GM23338 (cell line): ENCODE results near the gene NARS2. TPM values are rescaled to one million over a fixed set of nuclear protein-coding genes. Genes with fewer than 3 reads are reported as not detected.
"Not testable (repeated sequence)": the region's sequence is repeated elsewhere in the genome, so short reads cannot be mapped to it uniquely, and the experiment has no call there.

Experiments
- ATAC-seq: fragments of 200-7000 bp; cut with Tn5 transposase; 3 replicates; pipeline ENCODE4 v1.9.1; 2020
- DNase-seq: peaks from one replicate; pipeline ENCODE4 v3.0.0-alpha.2; 2015; ENCODE audit warnings: low spot score
- H2AFZ ChIP-seq: fragments of 200-600 bp; sonication (generic); 2 replicates; pipeline ENCODE4 v1.8.0; 2016; ENCODE audit warnings: antibody characterized with exemption, mild to moderate bottlenecking, moderate library complexity
- H3F3A ChIP-seq: fragments of 200-600 bp; sonication (generic); replicated peaks from 2 replicates; pipeline ENCODE4 v1.8.0; 2017; ENCODE audit warnings: antibody characterized with exemption, mixed run types, low read depth
- H3K27ac ChIP-seq: fragments of 200-600 bp; sonication (generic); 2 replicates; pipeline ENCODE4 v1.6.1; 2016; ENCODE audit warnings: low read depth
- H3K27me3 ChIP-seq: fragments of 200-600 bp; sonication (generic); 2 replicates; pipeline ENCODE4 v1.8.0; 2016; ENCODE audit warnings: mild to moderate bottlenecking, mixed run types, moderate library complexity; ENCODE audit not compliant: insufficient read depth
- H3K36me3 ChIP-seq: fragments of 200-600 bp; sonication (generic); 2 replicates; pipeline ENCODE4 v1.8.0; 2016; ENCODE audit warnings: mild to moderate bottlenecking; ENCODE audit not compliant: insufficient read depth
- H3K4me1 ChIP-seq: fragments of 200-600 bp; sonication (generic); 2 replicates; pipeline ENCODE4 v1.8.0; 2016; ENCODE audit warnings: mild to moderate bottlenecking, moderate library complexity; ENCODE audit not compliant: insufficient read depth
- H3K4me2 ChIP-seq: fragments of 200-600 bp; sonication (generic); 2 replicates; pipeline ENCODE4 v1.7.1; 2017; ENCODE audit warnings: mixed run types
- H3K4me3 ChIP-seq: fragments of 200-600 bp; sonication (generic); 2 replicates; pipeline ENCODE4 v1.6.1; 2016; ENCODE audit warnings: mixed run types
- H3K79me2 ChIP-seq: fragments of 200-600 bp; sonication (generic); replicated peaks from 2 replicates; pipeline ENCODE4 v1.8.0; 2017; ENCODE audit warnings: mild to moderate bottlenecking; ENCODE audit not compliant: insufficient read depth
- H3K9me2 ChIP-seq: fragments of 200-600 bp; sonication (generic); 2 replicates; pipeline ENCODE4 v1.8.0; 2017; ENCODE audit not compliant: insufficient read depth
- H4K20me1 ChIP-seq: fragments of 200-600 bp; sonication (generic); replicated peaks from 2 replicates; pipeline ENCODE4 v1.8.0; 2017; ENCODE audit warnings: mild to moderate bottlenecking; ENCODE audit not compliant: insufficient read depth
- H3K27ac Mint-ChIP-seq: 2 replicates; pipeline ENCODE4 v1.8.0; 2020; ENCODE audit warnings: inconsistent platforms, mild to moderate bottlenecking, moderate library complexity, mixed read lengths
- H3K27me3 Mint-ChIP-seq: 3 replicates; pipeline ENCODE4 v1.8.0; 2022; ENCODE audit warnings: low read depth, mild to moderate bottlenecking, moderate library complexity, mixed read lengths, inconsistent platforms; ENCODE audit not compliant: insufficient read depth, poor library complexity
- H3K36me3 Mint-ChIP-seq: 3 replicates; pipeline ENCODE4 v1.8.0; 2021; ENCODE audit warnings: low read depth, mild to moderate bottlenecking, inconsistent platforms, moderate library complexity, mixed read lengths
- H3K4me1 Mint-ChIP-seq: 3 replicates; pipeline ENCODE4 v1.8.0; 2020; ENCODE audit warnings: mild to moderate bottlenecking, inconsistent platforms, mixed read lengths
- H3K4me3 Mint-ChIP-seq: 3 replicates; pipeline ENCODE4 v1.8.0; 2021; ENCODE audit warnings: moderate library complexity, mild to moderate bottlenecking, inconsistent platforms, mixed read lengths
- H3K9me3 Mint-ChIP-seq: 3 replicates; pipeline ENCODE4 v1.8.0; 2020; ENCODE audit warnings: moderate library complexity, mild to moderate bottlenecking, inconsistent platforms, mixed read lengths
- ETS1 ChIP-seq: IDR thresholded peaks from 2 replicates; pipeline ENCODE4 v1.6.1; 2016; ENCODE audit warnings: antibody characterized with exemption
- EZH2 ChIP-seq: fragments of 200-600 bp; sonication (generic); IDR thresholded peaks from one replicate; pipeline ENCODE4 v1.8.0; 2017; ENCODE audit warnings: antibody characterized with exemption, mild to moderate bottlenecking, low read depth; ENCODE audit not compliant: unreplicated experiment
- EZH2phosphoT487 ChIP-seq: fragments of 200-600 bp; sonication (generic); IDR thresholded peaks from one replicate; pipeline ENCODE4 v1.8.1; 2018; ENCODE audit warnings: antibody characterized with exemption; ENCODE audit not compliant: unreplicated experiment
- NANOG ChIP-seq: IDR thresholded peaks from 2 replicates; pipeline ENCODE4 v1.6.1; 2016; ENCODE audit warnings: antibody characterized with exemption, borderline replicate concordance
- POLR2AphosphoS5 ChIP-seq: IDR thresholded peaks from 2 replicates; pipeline ENCODE4 v1.6.1; 2016; ENCODE audit warnings: antibody characterized with exemption, low read depth
- ZNF114 ChIP-seq: fragments of 250-450 bp; sonication (Bioruptor Pico); IDR thresholded peaks from 2 replicates; pipeline ENCODE4 v1.5.0; 2020; ENCODE audit warnings: mild to moderate bottlenecking, moderate library complexity
- ZNF331 ChIP-seq: fragments of 250-450 bp; sonication (Bioruptor Pico); IDR thresholded peaks from 2 replicates; pipeline ENCODE4 v1.5.0; 2020; ENCODE audit warnings: low read depth, mild to moderate bottlenecking, moderate library complexity
- ZNF462 ChIP-seq: fragments of 250-450 bp; sonication (Bioruptor Pico); IDR thresholded peaks from 2 replicates; pipeline ENCODE4 v1.5.0; 2020; ENCODE audit warnings: mild to moderate bottlenecking, moderate library complexity
- polyA plus RNA-seq: library from polyadenylated mRNA; unstranded; fragments of >200 nt; fragmentation: Nextera tagmentation; extraction: Ambion mirVana; gene quantifications from 2 replicates; pipeline ENCODE4 v1.2.1, GENCODE V29; 2016
- total RNA-seq: library from RNA; depleted of rRNA; stranded (reverse); fragments of >200 nt; shearing (Covaris generic); gene quantifications from 2 replicates; pipeline ENCODE4 v1.2.3, GENCODE V29; 2014

NARS2 gene
- total and polyA plus RNA-seq, 2 experiments from 2014 or later: 45.7 to 62.0 TPM

DNA sequence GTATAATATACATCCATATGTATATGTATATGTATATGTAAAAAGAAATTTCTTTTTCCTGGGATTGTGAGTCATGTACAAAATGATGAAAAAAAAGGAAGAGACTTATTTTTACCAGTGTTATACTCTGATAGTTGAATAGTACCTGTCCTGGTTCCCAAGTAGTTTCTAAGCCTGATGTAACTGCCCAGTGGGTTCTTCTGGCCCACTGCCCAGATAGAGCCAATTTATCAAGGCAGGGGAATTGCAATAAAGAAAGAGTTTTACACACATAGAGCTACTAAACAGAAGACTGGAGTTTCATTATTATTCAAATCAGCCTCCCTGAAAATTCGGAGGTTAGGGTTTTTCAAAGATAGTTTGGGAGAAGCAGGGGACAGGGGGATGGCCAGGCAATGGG, 29.1 kb upstream of the NARS2 start (continued):
- TF ChIP-seq ZNF462 (CRISPR knock-in tag) (no peak), EZH2phosphoT487 (no peak), NANOG (no peak), ETS1 (no peak), EZH2 (no peak), ZNF331 (CRISPR knock-in tag) (no peak), POLR2AphosphoS5 (no peak), ZNF114 (CRISPR knock-in tag) (no peak)

DNA sequence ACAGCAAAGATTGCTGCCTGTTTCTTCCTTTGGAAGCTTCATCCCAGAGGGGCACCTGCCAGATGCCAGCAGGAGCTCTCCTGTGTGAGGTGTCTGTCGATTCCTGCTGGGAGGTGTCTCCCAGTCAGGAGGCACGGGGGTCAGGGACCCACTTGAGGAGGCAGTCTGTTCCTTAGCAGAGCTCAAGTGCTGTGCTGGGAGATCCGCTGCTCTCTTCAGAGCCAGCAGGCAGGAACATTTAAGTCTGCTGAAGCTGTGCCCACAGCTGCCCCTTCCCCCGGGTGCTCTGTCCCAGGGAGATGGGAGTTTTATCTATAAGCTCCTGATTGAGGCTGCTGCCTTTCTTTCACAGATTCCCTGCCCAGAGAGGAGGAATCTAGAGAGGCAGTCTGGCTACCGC, 28.1 kb upstream of the NARS2 start:
- H2AFZ ChIP-seq, H3K9me2 ChIP-seq, H3K27me3 ChIP-seq, ATAC-seq, H3K27me3 Mint-ChIP-seq, H3K27ac Mint-ChIP-seq, H3K36me3 Mint-ChIP-seq, H3K4me3 ChIP-seq, H3K4me1 Mint-ChIP-seq, H3K79me2 ChIP-seq, H3K4me1 ChIP-seq, H3K4me2 ChIP-seq, H3K27ac ChIP-seq, H3K9me3 Mint-ChIP-seq, DNase-seq, H3F3A ChIP-seq, H3K36me3 ChIP-seq, H4K20me1 ChIP-seq, H3K4me3 Mint-ChIP-seq: not testable (repeated sequence)

GRCh38 chr11:78601066-78601465, 26.4 kb upstream of the NARS2 start:
- not testable (repeated sequence) for H3K4me3 ChIP-seq, H3K79me2 ChIP-seq, H3K4me2 ChIP-seq, H4K20me1 ChIP-seq, H3K27ac ChIP-seq, H3K9me2 ChIP-seq, H3K4me3 Mint-ChIP-seq, H2AFZ ChIP-seq, H3F3A ChIP-seq, H3K27ac Mint-ChIP-seq, H3K36me3 ChIP-seq, DNase-seq, H3K27me3 Mint-ChIP-seq, H3K36me3 Mint-ChIP-seq, ATAC-seq, H3K27me3 ChIP-seq, H3K9me3 Mint-ChIP-seq
- peaks cover 16% of the 10 kb centered on the region for H3K4me1 Mint-ChIP-seq
- peaks cover 12% of the 10 kb centered on the region for H3K4me1 ChIP-seq

GRCh38 chr11:78597579-78597978, 22.9 kb upstream of the NARS2 start:
- H3K4me2 ChIP-seq, H3K9me2 ChIP-seq, DNase-seq, H3K4me3 ChIP-seq, H3K79me2 ChIP-seq, H3K4me3 Mint-ChIP-seq, H3F3A ChIP-seq, H3K27me3 Mint-ChIP-seq, H2AFZ ChIP-seq, H3K36me3 Mint-ChIP-seq, H3K9me3 Mint-ChIP-seq, H3K27ac ChIP-seq, H3K27ac Mint-ChIP-seq, H4K20me1 ChIP-seq, H3K36me3 ChIP-seq, H3K27me3 ChIP-seq, ATAC-seq: not testable (repeated sequence)
- H3K4me1 ChIP-seq: peaks cover 22% of the 10 kb centered on the region
- H3K4me1 Mint-ChIP-seq: peaks cover 30% of the 10 kb centered on the region
